HG02885 (cell line): ENCODE data around the gene BRDT.
"Not testable (repeated sequence)": the region's sequence is repeated elsewhere in the genome, so short reads cannot be mapped to it uniquely, and the experiment has no call there.

ENCODE experiments used
- ATAC-seq: cut with Tn5 transposase; IDR thresholded peaks from one replicate; pipeline ENCODE4 v1.9.1; 2021; ENCODE audit warnings: mild to moderate bottlenecking; ENCODE audit not compliant: unreplicated experiment, poor library complexity

BRDT gene

GRCh38 chr1:91980663-91981062 lies 31.5 kb downstream of the BRDT start:
- ATAC-seq, result no peak

GRCh38 chr1:91981996-91982609 lies 32.9 kb downstream of the BRDT start:
- ATAC-seq, result no peak

- no peak for ATAC-seq
Observed at GRCh38 chr1:91993256-91993655, 44.1 kb downstream of the BRDT start.

- ATAC-seq, result no peak
Observed at GRCh38 chr1:91997607-91998195, 48.5 kb downstream of the BRDT start.

- ATAC-seq, result no peak
Observed at GRCh38 chr1:92004129-92004528, 54.9 kb downstream of the BRDT start.

GRCh38 chr1:92013923-92014322 lies 64.7 kb downstream of the BRDT start:
- ATAC-seq, result no peak

- ATAC-seq, result no peak
Observed at GRCh38 chr1:92016720-92017316, 67.6 kb downstream of the BRDT start.

- no peak for ATAC-seq
Observed at GRCh38 chr1:92017656-92018055, 68.5 kb downstream of the BRDT start.

- not testable (repeated sequence) for ATAC-seq
Observed at GRCh38 chr1:92026042-92026441, 76.8 kb downstream of the BRDT start.

- ATAC-seq, result no peak
Observed at GRCh38 chr1:92026806-92027205, 77.6 kb downstream of the BRDT start.

- no peak for ATAC-seq
Observed at GRCh38 chr1:92029241-92029922, 80.2 kb downstream of the BRDT start.

GRCh38 chr1:92030656-92031107 lies 81.5 kb downstream of the BRDT start:
- no peak for ATAC-seq

- ATAC-seq, result no peak
Observed at GRCh38 chr1:92031281-92032110, 82.3 kb downstream of the BRDT start.

GRCh38 chr1:92037400-92037799 lies 88.2 kb downstream of the BRDT start:
- no peak for ATAC-seq

GRCh38 chr1:92038695-92039346 lies 89.6 kb downstream of the BRDT start:
- ATAC-seq, result no peak

- ATAC-seq, result no peak
Observed at GRCh38 chr1:92040971-92041370, 91.8 kb downstream of the BRDT start.

- ATAC-seq, result no peak
Observed at GRCh38 chr1:92043621-92044020, 94.4 kb downstream of the BRDT start.

- ATAC-seq, result no peak
Observed at GRCh38 chr1:92045766-92046495, 96.7 kb downstream of the BRDT start.

- ATAC-seq, result no peak
Observed at GRCh38 chr1:92051948-92052347, 102.7 kb downstream of the BRDT start.
